HG03139 (cell line): ENCODE results near the gene HSPA12B.

Source experiments
- ATAC-seq: cut with Tn5 transposase; IDR thresholded peaks from one replicate; pipeline ENCODE4 v1.9.1; 2021; ENCODE audit not compliant: unreplicated experiment

The HSPA12B gene

DNA sequence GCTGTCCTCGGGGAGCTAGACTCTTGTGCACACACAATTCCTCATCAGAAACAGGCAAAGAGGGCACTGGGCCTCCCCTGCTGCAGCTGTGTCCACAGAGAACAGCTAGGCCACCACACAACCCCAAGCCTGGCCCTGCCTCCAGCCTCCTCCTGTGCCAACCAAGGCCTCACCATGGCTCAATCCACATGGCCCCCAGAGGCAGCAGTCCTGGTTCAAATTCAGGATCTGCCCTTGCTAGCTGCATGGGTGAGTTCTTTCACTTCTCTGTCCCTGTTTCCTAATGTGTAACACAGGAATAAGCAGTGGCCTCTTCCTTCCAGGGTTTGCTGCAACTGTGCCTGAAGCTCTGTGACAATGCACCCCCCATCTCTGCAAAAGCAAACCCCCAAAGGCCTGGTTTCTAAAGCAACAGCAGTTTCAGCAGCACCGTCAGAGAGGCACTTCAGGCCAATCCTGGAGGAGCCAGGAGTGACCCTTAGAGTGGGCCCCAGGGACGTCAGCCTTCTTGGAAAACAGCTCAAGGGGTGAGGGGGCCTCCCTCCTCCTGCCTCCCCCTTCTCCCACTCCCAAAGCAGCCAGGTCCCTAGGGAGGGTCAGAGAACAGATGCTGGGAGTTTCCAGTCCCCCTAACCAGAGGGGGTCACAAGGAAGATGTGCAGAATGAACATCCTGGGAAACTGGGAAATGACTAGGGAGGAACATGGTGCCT lies 32.8 kb downstream of the HSPA12B start:
- no peak for ATAC-seq

GRCh38 chr20:3766422-3767109 lies 34.1 kb downstream of the HSPA12B start:
- no peak for ATAC-seq

DNA sequence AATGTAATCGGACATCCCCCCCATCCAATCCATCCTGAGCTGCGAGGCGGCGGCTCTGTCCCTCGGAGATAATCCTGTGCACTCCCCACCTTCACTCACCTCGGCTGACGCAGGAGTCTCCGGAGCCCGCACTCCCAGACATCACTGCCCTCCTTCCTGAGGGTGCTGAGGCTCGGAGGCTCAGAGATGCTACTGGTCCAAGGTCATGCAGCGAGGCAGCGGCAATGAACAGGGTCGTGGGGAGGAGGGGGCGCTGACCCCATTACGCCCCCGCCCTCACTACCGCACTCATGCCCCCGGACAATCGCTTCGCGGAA lies 34.6 kb downstream of the HSPA12B start:
- ATAC-seq, result no peak

DNA sequence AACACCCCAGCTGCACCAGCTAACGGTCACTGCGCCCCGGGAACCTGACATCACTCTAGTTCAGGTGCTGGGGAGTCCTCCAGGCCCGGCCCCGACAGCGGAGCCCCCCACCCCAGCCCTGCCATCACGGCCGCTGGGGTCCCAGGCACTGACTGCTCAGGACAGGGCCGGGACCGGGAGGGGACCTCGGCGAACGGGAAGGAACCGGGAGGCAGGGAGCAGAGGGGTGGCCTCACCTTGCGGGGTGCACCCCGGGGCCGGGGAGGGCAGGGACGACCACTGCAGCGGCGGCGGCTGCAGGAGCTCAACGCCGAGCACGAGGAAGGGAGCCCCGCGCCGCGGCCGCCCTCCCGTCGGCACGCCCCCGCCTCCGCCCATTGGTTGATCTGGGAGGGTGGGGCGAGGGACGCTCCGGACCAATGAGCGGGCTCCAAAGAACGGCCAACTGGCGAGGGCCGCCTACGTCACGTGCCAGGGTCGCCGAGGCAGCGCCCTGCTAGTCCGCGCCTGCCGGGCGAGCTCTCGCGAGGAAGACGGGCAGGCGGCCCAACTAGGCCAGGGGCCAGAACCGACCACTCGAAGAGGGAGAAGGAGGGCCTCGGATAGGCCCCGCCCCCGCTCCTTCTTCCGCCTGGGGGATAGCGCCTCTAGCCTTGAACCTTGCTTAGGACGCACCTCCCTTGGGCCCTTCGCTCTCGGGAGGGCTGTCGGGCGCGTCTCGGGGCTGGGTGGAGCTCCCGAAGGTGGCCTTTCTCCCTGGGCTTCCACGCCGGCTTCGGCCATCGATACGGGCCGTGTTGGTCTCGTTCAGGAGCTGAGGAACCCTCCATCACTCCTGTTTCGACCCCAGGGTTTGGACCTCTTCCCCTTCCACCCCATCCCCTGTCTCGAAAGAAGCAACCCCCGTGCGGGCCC lies 35.2 kb downstream of the HSPA12B start, which contains the start of gene ADISSP:
TSS of gene ADISSP (minus strand) at position 327 of the 915 bp plus-strand sequence. CDS start 7,653 bp downstream, outside the sequence.
- peak; percentile 89 for ATAC-seq

DNA sequence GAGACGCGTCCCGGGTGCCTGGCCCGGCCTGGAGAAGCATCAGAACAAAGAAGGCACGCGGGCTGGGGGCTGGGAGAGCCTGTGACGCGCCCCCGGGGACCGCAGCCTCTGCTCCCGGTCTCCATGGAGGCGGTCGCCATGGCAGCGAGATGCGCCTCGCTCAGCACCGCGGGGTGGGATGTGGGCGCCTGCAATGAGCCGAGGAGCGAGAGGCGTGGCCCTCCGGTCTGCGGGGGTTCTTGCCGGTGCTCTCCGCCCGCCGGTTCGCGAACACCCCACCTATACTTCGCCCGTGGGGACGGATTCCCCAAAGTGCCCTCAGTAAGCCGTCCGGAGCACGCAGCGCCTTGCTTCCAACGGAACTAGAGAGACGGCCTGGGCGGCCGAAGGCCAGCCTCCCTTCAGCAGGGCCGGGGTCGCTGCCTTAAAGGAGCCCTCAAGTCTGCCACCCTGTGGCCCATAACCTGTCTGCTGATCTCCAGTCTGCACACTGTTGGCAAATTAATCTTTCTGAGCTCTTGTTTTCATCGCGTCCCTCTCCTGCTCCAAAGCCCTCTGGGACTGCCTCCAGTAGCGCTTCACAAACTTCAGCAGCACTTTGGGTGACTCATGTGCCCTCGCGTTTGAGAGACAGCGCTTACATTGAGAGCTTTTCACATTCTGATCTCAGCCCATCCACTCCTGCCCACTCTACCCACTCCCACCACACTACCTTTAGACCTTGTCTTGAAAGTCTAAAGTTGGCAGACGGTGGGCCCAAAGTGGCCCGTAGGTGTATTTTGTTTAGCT lies 36.1 kb downstream of the HSPA12B start:
- peak; percentile 34 for ATAC-seq

GRCh38 chr20:3771552-3772058 lies 39.1 kb downstream of the HSPA12B start:
- no peak for ATAC-seq

DNA sequence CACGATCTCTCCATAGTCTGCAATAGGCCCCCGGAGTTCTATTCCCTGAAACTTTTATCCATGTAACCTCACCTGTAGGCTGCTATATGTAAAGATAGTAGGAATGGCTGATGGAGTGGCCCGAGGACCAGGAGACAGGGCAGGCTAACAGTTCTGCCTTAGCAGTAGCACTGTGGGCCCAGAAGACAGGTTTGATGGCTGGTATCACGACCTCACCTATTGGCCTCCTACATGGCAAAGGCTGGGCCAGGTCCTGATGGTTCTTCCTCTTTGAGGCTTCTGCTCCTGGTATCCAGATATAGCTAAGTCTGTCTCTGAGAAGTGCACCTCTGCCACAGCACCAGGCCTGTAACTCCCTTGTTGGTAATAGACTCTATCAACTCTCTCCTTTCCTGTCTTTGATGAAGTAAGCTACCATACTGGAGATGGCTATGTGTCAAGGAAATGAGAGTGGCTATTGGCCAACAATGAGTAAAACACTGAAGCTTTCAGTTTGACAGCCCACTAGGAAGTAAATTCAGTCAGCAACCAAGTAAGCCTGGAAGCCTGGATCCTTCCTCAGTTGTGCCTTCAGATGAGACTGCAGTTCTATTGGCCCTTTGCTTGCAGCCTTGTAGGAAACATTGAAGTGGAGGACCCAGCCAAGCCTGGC lies 43.1 kb downstream of the HSPA12B start:
- no peak for ATAC-seq

DNA sequence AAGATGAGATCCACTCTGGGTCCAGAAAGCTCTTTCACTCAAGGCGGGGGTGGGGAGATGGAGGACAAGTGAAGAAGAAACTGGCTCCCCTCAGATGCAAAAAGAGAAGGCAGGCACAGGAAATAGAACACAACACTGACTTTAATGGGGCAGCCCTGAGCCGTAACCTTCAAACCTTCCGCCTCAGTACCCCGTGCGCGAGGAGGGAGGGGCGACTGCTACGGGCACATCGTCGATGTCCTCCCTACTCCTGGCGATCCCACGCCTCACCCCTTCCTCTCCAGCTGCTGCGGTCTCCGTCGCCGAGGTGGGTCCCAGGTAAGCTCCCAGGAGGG lies 44.9 kb downstream of the HSPA12B start:
- ATAC-seq, result no peak

DNA sequence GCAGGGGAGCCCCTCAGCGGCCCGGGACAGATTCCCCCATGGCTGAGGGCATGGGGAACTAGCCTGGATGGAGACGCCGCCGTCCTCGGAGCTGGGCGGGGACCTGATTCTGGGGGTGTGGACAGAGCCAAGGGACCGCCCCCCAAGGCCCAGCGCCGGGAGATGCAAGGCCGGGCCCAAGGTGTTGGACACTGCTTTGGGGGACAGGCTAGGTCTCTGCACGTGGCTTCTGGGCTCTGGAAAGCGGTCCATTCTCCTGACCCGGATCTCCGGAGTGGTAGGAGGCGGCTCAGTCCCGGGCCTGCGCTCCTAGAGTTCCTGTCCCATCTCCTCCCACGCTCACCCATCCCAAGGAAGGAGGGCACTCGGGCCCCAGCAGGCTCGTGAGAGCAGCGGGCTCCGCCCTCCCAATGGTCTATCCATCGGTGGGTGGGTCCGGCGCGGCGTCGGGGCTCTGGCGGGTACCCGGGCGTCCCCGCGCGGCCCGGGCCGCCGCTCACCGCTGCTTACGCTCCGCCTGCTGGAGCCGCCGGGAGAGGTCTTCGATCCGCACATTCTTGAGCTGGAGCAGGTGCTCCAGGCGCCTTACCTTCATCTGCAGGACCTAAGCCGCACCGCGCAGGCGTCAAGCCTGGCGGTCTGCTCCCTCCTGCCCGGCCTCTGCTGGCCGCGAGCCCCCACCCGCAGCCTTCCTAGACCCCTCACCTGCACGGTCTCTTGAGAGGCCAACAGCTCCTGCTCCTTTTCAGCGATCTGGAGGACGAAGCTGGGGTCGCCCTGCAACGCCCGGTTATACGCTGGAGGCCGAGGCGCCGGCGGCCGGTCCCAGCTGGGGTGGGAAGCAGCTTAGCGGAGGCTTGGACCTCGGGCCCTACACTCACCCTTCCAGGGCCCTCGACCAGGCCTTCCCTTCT lies 45.5 kb downstream of the HSPA12B start:
- no peak for ATAC-seq

DNA sequence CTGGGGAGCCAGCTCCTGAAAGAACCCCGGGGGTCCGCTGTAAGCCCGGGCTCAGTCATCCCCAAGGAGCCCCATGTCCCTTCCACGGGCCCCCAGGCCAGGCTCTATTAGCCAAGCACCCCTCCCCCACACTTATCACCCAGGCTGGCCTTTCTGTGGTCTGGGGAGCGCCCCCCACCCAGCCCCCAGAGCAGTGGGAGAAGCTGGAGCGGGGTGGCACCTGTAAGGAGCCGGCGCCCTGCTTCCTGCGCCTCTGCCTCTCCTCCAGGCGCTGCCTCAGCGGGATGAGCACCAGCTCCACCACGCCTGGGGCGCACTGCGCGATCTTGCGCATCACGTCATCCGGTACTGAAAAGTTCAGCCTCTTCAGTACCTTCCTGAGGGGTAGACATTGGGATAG lies 46.5 kb downstream of the HSPA12B start:
- ATAC-seq, result no peak

GRCh38 chr20:3781153-3781910 lies 48.8 kb downstream of the HSPA12B start, which contains the start of gene SPEF1:
Gene SPEF1 (minus strand): TSS chr20:3781448. CDS start chr20:3781287, 161 bp downstream.
- peak; percentile 44 for ATAC-seq

DNA sequence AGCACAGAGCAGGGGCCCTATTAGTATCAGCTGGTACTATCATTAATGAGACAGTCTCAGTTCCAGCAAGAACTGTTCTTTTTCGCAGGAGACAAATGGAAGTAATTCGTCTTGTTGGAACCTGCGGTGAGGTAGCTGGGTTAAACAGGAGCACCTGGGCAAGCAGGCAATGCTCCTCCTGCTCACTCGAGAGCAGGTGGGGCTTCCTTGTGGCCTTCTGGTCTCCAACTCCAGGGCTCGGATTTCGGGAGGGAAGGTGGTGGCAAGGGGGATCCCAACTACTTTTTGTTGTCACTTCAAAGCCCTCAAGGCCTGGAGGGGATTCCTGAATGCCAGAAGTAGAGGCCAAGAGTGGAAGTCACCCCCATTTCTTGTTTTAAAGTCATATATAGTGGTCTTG lies 50.1 kb downstream of the HSPA12B start:
- no peak for ATAC-seq

DNA sequence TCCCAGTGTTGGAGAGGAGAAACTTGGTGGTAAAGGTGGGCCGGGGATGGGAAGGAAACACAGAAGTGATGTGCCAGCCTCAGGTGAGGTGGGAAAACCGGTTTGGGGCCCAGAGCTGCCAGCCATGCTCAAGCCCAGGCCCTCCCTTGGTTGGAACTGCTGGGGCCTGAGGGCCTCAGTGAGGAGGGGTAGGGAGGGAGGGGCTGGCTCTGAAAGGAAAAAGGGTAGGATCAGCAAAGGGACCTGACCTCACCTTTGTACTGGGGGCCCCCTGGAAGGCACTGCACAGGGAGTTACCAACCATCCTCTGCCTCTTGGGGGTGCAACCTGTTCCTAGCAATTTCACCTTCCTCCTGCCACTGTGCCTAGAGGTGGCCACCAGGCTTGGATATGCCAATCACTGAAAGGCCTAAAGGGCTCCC lies 50.6 kb downstream of the HSPA12B start:
- ATAC-seq, result no peak

DNA sequence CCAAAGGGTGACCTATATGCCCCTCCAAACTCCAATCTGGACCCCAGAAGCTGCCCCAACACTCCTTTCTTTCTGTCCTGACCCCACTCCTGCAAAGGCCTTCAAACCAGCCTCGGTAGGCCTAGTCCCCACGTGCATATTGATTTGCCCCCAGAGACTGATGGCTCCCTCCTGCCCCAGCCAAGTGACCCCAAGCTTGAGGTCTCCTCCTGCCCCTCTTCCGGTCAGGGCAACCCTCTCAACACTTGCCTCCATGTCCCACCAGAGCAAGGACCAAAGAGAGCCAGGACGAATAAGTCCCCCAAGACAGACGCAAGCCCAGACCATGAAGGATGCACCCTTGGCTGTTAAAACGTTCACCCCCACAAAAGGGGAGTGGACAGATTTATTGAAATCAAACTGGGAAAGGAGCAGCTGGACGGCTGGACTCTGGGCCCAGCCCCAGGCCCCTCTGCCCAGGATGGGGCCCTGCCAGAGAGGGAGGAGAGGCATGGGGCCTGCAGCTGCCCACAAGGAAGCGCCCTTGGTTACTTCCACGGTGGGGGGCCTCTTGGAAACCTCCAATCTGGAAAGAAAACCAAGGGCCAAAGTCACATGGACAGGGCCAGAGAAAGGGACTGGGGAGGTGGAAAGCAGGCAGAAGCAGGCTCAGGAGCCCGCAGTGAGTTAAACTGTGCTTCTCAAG lies 51.2 kb downstream of the HSPA12B start:
- ATAC-seq, result no peak

DNA sequence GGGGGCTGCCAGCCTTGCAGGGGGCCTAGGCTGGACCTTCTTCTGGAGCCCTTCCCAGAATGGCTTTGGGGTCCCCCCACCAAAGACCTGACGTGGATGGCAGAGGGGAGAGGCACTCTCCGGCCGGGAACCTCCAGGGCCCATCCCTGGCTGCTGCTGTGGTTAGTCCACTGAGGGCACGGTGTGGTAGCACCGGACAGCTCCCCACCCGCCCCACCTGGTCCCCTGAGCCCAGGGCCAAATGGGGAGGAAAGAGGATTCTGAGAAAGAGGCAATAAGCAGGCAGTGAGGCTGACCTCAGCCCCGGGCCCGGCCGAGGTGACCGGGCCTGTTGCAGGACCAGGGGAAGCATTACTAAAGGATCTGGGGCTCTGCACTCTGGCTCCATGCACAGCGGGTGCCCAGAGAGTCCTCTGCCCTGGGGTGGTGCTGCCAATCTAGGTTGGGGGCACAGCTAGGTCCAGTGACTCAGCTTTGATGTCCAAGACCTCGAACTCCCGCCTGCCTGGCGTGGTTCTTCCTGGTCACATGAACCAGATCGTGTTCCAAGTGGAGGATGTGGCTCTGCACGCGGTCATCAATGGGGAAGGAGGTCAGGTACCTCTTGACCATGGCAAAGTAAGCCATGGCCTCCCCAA lies 51.9 kb downstream of the HSPA12B start:
- no peak for ATAC-seq

DNA sequence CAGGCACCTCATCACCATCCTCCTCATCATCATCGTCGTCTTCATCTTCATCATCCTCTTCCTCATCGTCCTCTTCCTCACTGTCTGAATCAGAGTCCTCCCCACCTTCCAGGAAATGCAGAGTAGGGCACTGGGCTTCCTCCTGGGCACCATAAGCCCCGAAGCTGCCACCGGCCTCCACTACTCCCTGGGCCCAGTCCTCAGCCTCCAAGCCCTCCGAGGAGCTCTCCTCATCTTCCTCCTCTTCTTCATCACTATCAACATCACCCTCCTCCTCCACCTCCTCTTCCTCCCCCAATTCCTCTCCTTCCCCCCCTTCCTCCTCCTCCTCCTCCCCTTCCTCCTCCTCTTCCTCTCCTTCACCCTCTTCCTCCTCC lies 52.4 kb downstream of the HSPA12B start:
- no peak for ATAC-seq
